NCI-H2171 treated with DMSO at 0.1 percent for 48 hours (cell line): ENCODE results near the gene SYNE4.

ENCODE experiments used
- DNase-seq: peaks from one replicate; lab custom pipeline; 2025; lab: John Stamatoyannopoulos, UW

The SYNE4 gene

GRCh38 chr19:36025541-36025940, 16.9 kb upstream of the SYNE4 start:
- DNase-seq: no peak

- DNase-seq: no peak
Observed at GRCh38 chr19:36023432-36023831, 14.8 kb upstream of the SYNE4 start.

- no peak for DNase-seq
Observed at GRCh38 chr19:36019061-36019670, 10.6 kb upstream of the SYNE4 start.

- peak; percentile 99 for DNase-seq
Observed at GRCh38 chr19:36014012-36014924, 5.7 kb upstream of the SYNE4 start, which contains the start of gene ALKBH6. Gene ALKBH6, minus strand, starts transcription at chr19:36014213. Its CDS starts 816 bp downstream, at chr19:36013397.

GRCh38 chr19:36013280-36014011, 4.8 kb upstream of the SYNE4 start:
- DNase-seq: no peak

- no peak for DNase-seq
Observed at GRCh38 chr19:36010402-36010801, 1.8 kb upstream of the SYNE4 start.

- DNase-seq: no peak
Observed at GRCh38 chr19:36009633-36010379, 1.2 kb upstream of the SYNE4 start.

GRCh38 chr19:36009220-36009619, 607 bp upstream of the SYNE4 start:
- peak; percentile 24 for DNase-seq

- no peak for DNase-seq
Observed at GRCh38 chr19:36006955-36007354, 1.7 kb downstream of the SYNE4 start.

- no peak for DNase-seq
Observed at GRCh38 chr19:36003284-36003683, 5.3 kb downstream of the SYNE4 start.

- no peak for DNase-seq
Observed at GRCh38 chr19:36001605-36002004, 7.0 kb downstream of the SYNE4 start.

- DNase-seq: no peak
Observed at GRCh38 chr19:35996777-35997176, 11.8 kb downstream of the SYNE4 start.

- DNase-seq: peak; percentile 91
Observed at GRCh38 chr19:35995048-35995993, 13.3 kb downstream of the SYNE4 start, which contains the start of gene SDHAF1. Gene SDHAF1, plus strand, starts transcription at chr19:35995188. Its CDS starts 87 bp downstream, at chr19:35995275.

GRCh38 chr19:35993923-35994598, 14.6 kb downstream of the SYNE4 start:
- no peak for DNase-seq

GRCh38 chr19:35992907-35993765, 15.5 kb downstream of the SYNE4 start:
- DNase-seq: no peak

GRCh38 chr19:35991731-35992450, 16.7 kb downstream of the SYNE4 start:
- DNase-seq: peak; percentile 42

GRCh38 chr19:35990771-35991730, 17.6 kb downstream of the SYNE4 start:
- no peak for DNase-seq
